Measurements from ENCODE around the gene TOX2.

The TOX2 gene

GRCh38 chr20:44064501-44065400 lies 150.1 kb downstream of the TOX2 start:
- in situ Hi-C loops (cut with MboI; ENCODE audit: low sequenced_read_pairs, unreplicated experiment), result no loop called here
- no peak for DNase-seq (ENCODE audit: low spot score)
- TF ChIP-seq CTCF (IDR thresholded peaks at IDR 0.05; ENCODE audit: borderline replicate concordance, control extremely low read depth, extremely low read depth, insufficient read depth, missing control alignments), result no peak

GRCh38 chr20:44065401-44066340 lies 151.0 kb downstream of the TOX2 start:
- TF ChIP-seq CTCF (IDR thresholded peaks at IDR 0.05; ENCODE audit: borderline replicate concordance, control extremely low read depth, extremely low read depth, insufficient read depth, missing control alignments), result no peak
- in situ Hi-C loops (cut with MboI; ENCODE audit: low sequenced_read_pairs, unreplicated experiment), result no loop called here
- no peak for DNase-seq (ENCODE audit: low spot score)

GRCh38 chr20:44066645-44067606 lies 152.3 kb downstream of the TOX2 start:
- TF ChIP-seq CTCF (IDR thresholded peaks at IDR 0.05; ENCODE audit: borderline replicate concordance, control extremely low read depth, extremely low read depth, insufficient read depth, missing control alignments), result no peak
- DNase-seq (ENCODE audit: low spot score), result no peak
- in situ Hi-C loops (cut with MboI; ENCODE audit: low sequenced_read_pairs, unreplicated experiment), result no loop called here

GRCh38 chr20:44067650-44068081 lies 153.0 kb downstream of the TOX2 start:
- TF ChIP-seq CTCF (IDR thresholded peaks at IDR 0.05; ENCODE audit: borderline replicate concordance, control extremely low read depth, extremely low read depth, insufficient read depth, missing control alignments), result no peak
- no peak for DNase-seq (ENCODE audit: low spot score)
- in situ Hi-C loops (cut with MboI; ENCODE audit: low sequenced_read_pairs, unreplicated experiment), result no loop called here

- DNase-seq (ENCODE audit: low spot score), result no peak
- in situ Hi-C loops (cut with MboI; ENCODE audit: low sequenced_read_pairs, unreplicated experiment), result no loop called here
- TF ChIP-seq CTCF (IDR thresholded peaks at IDR 0.05; ENCODE audit: borderline replicate concordance, control extremely low read depth, extremely low read depth, insufficient read depth, missing control alignments), result no peak
Measured at GRCh38 chr20:44068316-44069201, 153.9 kb downstream of the TOX2 start.

All from GM13976 (cell line).